PC-9 (cell line): ENCODE data around the gene OR6J1.

Experiments used
- EZH2 ChIP-seq: fragments of 200-600 bp; sonication (generic); IDR thresholded peaks from 2 replicates; pipeline ENCODE4 v1.8.0; 2017; ENCODE audit warnings: antibody characterized with exemption, low read depth
- TF ChIP-seq, protein P1 (sequence below): fragments of 200-600 bp; sonication (generic); conservative IDR thresholded peaks from 2 replicates; pipeline ENCODE4 v1.6.1; 2017; ENCODE audit warnings: mixed run types, antibody characterized with exemption, mild to moderate bottlenecking, moderate library complexity

DNA sequence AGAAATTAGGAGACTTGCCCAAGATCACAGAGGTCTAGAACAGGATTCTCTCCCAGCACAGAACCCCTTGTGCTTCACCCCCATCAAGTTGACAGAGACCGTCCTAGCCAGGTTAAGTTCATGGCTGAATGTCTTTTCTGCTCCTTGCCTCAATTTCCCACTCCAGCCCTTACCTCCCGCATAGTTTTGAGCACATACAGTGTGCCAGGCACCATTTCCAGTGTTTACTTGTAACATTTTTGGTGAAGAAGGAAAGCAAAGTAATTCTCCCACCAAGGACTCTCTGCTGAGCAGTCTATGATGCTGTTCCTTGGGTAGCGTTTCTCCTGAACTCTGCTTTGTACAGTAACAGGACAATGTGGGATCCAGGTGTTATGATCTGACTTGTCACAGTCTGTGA, 44.8 kb downstream of the OR6J1 start:
- TF ChIP-seq, protein P1, sequence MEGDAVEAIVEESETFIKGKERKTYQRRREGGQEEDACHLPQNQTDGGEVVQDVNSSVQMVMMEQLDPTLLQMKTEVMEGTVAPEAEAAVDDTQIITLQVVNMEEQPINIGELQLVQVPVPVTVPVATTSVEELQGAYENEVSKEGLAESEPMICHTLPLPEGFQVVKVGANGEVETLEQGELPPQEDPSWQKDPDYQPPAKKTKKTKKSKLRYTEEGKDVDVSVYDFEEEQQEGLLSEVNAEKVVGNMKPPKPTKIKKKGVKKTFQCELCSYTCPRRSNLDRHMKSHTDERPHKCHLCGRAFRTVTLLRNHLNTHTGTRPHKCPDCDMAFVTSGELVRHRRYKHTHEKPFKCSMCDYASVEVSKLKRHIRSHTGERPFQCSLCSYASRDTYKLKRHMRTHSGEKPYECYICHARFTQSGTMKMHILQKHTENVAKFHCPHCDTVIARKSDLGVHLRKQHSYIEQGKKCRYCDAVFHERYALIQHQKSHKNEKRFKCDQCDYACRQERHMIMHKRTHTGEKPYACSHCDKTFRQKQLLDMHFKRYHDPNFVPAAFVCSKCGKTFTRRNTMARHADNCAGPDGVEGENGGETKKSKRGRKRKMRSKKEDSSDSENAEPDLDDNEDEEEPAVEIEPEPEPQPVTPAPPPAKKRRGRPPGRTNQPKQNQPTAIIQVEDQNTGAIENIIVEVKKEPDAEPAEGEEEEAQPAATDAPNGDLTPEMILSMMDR: no peak
- no peak for TF ChIP-seq EZH2
